ENCODE results near the gene CAPRIN2. TPM values are rescaled to one million over a fixed set of nuclear protein-coding genes. Genes with fewer than 3 reads are reported as not detected.
A peak's percentile ranks its signal among the peaks of the same experiment; 100 is the strongest.

Gene CAPRIN2
- total and polyA plus RNA-seq, 8 donors, result 6.7 to 154 (median 25.7) TPM

GRCh38 chr12:30795410-30796312, 40.9 kb upstream of the CAPRIN2 start:
- H3K36me3 ChIP-seq, result no peaks in the 10 kb centered on the region
- WGBS, 5 donors, result 5 to 12% (median 8%) methylated on average over 42 to 65 of the region's 65 CpGs
- peak overlapping the region; percentile 57 to 64 (median 63) for H3K4me3 ChIP-seq
- H3K27me3 ChIP-seq, result peaks cover 0 to 30% (median 16%) of the 10 kb centered on the region in 3 donors
- H3K4me1 ChIP-seq, result peaks cover 14 to 30% (median 19%) of the 10 kb centered on the region in 4 donors
- intact Hi-C loops (cut with DNase I; ENCODE audit: low total_unique reads), result no loop called here
- no peak for TF ChIP-seq EP300 (IDR thresholded peaks at IDR 0.05)
- peak; percentile 37 to 83 for DNase-seq
- peak overlapping the region in 3 of 5 donors; percentile 45 to 68 (median 49) for H3K27ac ChIP-seq
- no peaks in the 10 kb centered on the region for H3K9me3 ChIP-seq

GRCh38 chr12:30794591-30795409, 40.0 kb upstream of the CAPRIN2 start:
- DNase-seq, result peak in 1 of 2 donors; percentile 8
- no peaks in the 10 kb centered on the region for H3K36me3 ChIP-seq
- no peaks in the 10 kb centered on the region for H3K9me3 ChIP-seq
- H3K27ac ChIP-seq, result peak overlapping the region in 3 of 5 donors; percentile 45 to 68 (median 49)
- peaks cover 0 to 30% (median 16%) of the 10 kb centered on the region in 3 donors for H3K27me3 ChIP-seq
- TF ChIP-seq POLR2A (IDR thresholded peaks at IDR 0.05), result no peak
- TF ChIP-seq EP300 (IDR thresholded peaks at IDR 0.05), result no peak
- no peak for TF ChIP-seq POLR2AphosphoS5 (IDR thresholded peaks at IDR 0.05)
- TF ChIP-seq CTCF (IDR thresholded peaks at IDR 0.05), result no peak
- H3K4me1 ChIP-seq, result peaks cover 14 to 30% (median 19%) of the 10 kb centered on the region in 4 donors
- peak overlapping the region in 3 of 4 donors; percentile 63 to 64 (median 63) for H3K4me3 ChIP-seq
- intact Hi-C loops (cut with DNase I; ENCODE audit: low total_unique reads), result no loop called here
- 58 to 72% (median 65%) methylated on average over 13 of the region's 13 CpGs for WGBS, 5 donors

- WGBS, 5 donors, result 77 to 96% (median 84%) methylated on average over 3 of the region's 3 CpGs
- Histone ChIP-seq H3K36me3 (no peaks in the 10 kb centered on the region), H3K27ac (no peak overlapping the region), H3K4me1 (peaks cover 14 to 30% (median 19%) of the 10 kb centered on the region in 4 donors), H3K9me3 (no peaks in the 10 kb centered on the region), H3K4me3 (no peak overlapping the region), H3K27me3 (peaks cover 0 to 30% (median 16%) of the 10 kb centered on the region in 3 donors)
- intact Hi-C loops (cut with DNase I; ENCODE audit: low total_unique reads), result no loop called here
- no peak for DNase-seq
- TF ChIP-seq EP300 (IDR thresholded peaks at IDR 0.05) (no peak), CTCF (IDR thresholded peaks at IDR 0.05) (no peak), POLR2AphosphoS5 (IDR thresholded peaks at IDR 0.05) (no peak), POLR2A (IDR thresholded peaks at IDR 0.05) (no peak)
Measured at GRCh38 chr12:30794020-30794419, 39.3 kb upstream of the CAPRIN2 start.

- DNase-seq, result no peak
- peaks cover 0 to 30% (median 16%) of the 10 kb centered on the region in 3 donors for H3K27me3 ChIP-seq
- H3K27ac ChIP-seq, result no peak overlapping the region
- H3K4me1 ChIP-seq, result peaks cover 14 to 30% (median 19%) of the 10 kb centered on the region in 4 donors
- 32 to 41% (median 37%) methylated on average over 4 of the region's 4 CpGs for WGBS, 5 donors
- no peaks in the 10 kb centered on the region for H3K36me3 ChIP-seq
- no peak overlapping the region for H3K4me3 ChIP-seq
- TF ChIP-seq EP300 (IDR thresholded peaks at IDR 0.05) (no peak), CTCF (IDR thresholded peaks at IDR 0.05) (no peak), POLR2A (IDR thresholded peaks at IDR 0.05) (no peak), POLR2AphosphoS5 (IDR thresholded peaks at IDR 0.05) (no peak)
- H3K9me3 ChIP-seq, result no peaks in the 10 kb centered on the region
- intact Hi-C loops (cut with DNase I; ENCODE audit: low total_unique reads), result no loop called here
Measured at GRCh38 chr12:30792648-30793499, 38.1 kb upstream of the CAPRIN2 start.
